Fibroblast of skin of scalp (primary cell): Measurements from ENCODE around the gene KRT85.

Experiments used
- DNase-seq: peaks from one replicate; pipeline ENCODE4 v3.0.0-alpha.2; 2013

Gene KRT85

DNA sequence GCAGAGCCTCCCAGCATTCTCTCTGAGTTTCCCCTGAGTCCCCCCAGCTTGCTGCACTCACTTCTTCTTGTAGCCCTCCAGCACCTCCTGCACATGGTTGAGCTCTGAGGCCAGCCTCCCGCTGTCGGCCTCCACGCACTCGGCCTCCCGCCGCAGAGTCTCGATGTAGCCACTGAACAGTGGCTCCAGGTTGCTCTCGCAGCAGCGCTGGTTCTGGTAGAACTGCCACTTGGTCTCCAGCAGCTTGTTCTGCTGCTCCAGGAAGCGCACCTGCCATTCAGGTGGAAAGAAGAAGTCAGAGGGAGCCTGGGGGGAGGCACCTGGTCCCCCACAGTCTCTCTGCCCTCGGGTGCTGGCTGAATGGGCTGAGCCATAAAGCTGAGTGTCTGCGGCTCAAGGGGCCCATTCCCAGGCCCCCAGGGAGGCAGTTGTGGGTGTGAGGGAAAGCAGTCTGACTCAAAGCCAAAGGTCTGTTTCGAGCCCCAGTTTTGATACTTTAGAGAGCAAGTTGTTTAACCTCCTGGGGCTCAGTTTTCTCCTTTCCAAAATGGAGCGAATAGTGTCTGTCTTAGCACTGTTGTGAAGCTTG is 2.3 kb downstream of the KRT85 start:
- no peak for DNase-seq

DNA sequence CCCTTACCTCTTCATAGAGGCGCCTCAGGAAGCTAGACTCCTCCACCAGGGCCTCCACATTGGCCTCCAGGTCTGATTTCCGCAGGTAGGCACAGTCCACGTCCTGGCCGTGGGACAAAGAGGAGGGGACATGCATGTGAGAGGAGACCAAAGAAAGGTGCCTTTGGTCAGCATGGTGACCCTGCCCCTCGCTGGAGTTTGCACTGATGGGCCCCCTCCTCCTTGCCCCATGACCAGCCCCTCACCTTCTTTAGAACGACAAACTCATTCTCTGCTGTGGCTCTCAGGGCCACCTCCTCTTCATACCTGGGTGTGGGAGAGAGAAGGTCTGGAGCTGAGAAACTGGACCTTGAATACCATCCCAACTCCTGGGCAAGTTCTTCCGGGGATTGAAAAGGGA is 3.2 kb downstream of the KRT85 start:
- DNase-seq = no peak

DNA sequence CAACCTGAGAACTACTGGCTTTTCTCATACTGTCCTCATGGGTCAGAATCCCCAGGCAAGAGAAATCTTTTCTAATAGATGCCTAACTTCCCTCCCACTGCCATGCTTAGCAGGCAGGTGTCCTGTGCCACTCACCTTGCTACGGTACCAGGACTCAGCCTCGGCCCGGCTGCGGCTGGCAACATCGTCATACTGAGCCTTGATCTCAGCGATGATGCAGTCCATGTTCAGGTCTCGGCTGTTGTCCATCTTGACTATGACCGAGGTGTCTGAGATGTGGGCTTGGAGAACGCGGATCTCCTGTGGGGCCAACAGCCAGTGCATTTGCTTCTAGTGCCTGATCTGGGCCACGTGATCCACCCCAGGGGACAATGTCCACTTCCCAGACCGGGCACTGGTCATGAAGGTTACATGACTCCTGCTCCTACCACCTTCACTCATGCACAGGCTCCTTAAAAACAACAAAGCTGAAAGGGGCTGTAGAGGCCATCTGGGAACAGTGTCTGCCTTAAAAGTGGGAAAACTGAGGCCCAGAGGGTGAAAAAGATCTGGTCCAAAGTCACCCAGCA is 4.1 kb downstream of the KRT85 start:
- no peak for DNase-seq

DNA sequence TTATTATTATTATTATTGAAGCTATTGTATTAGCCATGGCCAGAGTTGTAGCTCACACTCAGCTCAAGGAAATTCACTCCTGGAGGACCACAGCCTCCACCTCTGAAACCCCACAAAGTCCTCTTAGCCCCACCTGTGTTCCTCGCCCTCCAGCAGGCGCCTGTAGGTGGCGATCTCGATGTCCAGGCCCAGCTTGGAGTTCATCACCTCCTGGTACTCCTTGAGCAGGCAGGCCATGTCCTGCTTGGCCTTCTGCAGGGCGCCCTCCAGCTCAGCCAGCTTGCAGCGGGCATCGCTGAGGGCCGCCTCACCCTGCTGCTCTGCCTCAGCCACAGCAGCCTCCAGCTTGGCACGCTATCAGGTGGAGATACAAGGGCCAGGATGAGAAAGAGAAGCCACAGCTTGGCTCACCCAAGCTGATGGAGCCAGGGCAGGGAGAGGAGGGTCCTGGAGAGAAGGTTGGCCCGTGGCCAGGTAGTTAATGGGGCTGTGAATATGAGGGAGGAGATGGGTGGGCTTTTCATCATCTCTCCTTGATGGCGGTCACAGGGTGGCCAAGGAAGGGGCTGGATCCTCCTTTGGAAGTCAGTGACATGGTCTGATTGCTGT is 5.1 kb downstream of the KRT85 start:
- no peak for DNase-seq

DNA sequence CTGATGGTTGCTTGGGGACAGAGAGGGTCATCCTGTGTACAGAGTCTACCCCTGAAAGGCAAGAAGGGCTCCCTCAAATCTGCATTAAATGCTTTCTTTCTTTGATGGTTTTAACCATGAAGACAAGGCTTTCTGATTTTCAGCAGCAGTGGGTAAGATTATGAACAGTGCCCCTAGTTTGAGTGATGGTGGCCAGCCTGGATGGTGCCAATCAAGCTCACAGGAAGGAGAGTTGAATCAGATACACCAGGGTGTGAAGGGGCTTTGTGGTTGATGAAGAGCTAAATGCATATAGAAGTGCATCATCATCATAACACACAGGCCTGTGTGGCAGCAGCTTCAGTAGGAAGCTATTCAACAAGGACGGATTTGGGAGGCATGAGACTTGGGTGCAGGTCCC is 5.7 kb downstream of the KRT85 start:
- DNase-seq = no peak

DNA sequence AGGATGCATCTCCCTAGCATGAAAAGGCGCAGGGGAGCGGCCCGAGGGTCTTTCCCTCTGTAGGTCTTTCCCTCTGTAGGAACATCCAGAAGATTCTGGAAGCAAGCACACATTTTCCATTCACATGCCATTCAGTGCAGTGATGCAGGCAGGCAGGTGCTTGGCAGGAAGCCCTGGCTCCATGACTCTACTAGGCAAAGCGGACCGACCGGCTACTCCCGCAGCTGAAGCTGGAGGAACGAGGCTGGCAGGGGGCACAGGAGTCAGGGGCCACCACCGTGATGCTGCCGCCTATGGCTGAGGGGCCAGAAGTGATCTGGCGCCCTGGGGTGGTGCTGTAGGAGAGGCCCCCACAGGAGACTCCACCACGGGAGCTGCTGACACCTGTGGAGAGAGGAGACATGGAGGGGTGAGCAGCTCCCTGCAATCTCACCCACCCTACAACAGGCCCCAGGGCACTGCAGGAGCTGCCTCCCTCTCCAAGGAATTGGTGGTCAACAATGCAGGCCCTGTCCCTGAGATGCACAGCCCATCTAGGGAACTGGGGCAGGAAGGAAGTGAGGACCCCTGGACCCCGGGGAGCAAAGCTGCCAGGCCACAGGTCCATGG is 6.5 kb downstream of the KRT85 start:
- no peak for DNase-seq

DNA sequence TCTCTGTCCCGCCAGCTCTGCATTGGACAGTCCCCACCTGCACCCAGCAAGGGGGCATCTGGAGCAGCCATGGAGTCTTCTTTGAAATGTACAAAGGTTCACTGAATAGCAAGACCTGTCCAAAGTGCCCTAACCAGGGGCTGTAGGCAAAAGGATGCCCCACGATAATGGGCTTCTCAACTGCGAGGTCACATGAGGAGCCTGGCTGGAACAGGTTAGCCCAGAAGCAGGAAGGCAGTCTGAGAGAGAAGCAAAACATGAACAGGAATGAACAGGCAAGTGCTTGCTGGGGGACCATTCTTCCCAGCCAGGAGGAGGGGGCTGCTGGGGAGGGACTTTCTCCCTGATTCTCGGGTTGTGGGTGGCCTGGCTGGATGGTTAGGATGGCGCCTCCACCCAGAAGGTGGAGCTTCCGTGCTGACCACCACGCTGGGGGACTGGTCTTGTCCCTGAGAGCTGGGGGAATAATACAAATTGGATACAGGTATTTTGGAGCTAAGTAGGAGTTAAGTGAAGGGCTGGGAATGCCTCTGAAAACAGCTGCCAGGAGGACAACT is 7.1 kb downstream of the KRT85 start:
- DNase-seq = no peak

DNA sequence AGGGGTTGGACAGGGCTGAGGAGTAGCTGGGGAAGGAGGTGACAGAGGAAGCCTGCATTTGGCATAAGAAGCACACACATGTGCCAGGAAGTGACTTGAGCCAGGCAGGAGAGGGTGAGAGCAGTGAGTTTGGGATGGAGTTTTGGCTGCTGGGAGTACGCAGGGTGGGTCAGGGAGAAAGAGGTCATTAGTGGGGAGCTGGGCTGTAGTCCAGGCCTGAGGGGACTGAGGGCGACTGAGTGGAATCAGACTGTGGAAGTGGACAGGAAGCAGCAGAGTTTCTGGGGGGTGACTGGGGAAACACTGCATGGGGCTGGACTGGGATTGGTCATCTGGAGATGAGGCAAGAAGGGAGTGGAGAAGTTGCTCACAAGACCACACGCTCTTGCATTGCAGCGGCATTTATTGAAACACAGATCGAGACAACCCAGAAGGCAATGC is 7.6 kb downstream of the KRT85 start:
- no peak for DNase-seq

DNA sequence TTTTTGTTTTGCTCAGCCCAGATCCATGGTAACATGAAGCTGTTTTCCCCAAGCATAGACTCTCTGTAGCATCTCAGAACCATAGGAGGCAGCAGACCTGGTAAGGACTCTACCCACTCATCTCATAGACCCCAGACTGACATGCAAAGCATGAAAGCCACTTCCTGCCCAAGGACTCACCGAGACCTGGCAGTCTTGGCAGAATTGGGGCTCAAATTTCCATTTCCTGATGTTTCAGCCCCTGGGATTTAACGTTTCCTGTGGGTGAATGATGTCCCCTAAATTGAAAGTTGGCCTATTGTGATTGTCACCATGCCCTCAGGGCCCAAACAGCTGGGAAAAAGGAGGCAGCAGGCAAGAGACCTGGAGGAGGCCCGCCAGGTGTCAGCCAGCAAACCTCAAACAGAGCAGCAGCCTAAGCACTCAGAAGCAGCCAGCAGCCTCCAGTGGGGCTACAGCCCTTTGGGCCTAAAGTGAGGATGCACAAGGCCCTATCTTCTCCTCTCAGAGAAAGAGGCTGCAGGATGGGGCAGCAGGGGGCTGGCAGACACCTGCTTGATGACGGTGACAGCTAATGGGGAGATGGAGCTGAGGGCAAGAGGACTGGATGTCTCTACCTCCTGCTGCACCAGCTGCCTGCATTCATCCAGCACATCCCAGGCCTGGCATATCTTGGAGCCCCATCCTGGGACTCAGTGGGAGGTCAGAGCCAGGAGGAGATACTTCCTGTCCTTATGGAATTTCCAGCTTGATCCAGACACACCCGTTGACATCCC is 8.5 kb downstream of the KRT85 start:
- no peak for DNase-seq

DNA sequence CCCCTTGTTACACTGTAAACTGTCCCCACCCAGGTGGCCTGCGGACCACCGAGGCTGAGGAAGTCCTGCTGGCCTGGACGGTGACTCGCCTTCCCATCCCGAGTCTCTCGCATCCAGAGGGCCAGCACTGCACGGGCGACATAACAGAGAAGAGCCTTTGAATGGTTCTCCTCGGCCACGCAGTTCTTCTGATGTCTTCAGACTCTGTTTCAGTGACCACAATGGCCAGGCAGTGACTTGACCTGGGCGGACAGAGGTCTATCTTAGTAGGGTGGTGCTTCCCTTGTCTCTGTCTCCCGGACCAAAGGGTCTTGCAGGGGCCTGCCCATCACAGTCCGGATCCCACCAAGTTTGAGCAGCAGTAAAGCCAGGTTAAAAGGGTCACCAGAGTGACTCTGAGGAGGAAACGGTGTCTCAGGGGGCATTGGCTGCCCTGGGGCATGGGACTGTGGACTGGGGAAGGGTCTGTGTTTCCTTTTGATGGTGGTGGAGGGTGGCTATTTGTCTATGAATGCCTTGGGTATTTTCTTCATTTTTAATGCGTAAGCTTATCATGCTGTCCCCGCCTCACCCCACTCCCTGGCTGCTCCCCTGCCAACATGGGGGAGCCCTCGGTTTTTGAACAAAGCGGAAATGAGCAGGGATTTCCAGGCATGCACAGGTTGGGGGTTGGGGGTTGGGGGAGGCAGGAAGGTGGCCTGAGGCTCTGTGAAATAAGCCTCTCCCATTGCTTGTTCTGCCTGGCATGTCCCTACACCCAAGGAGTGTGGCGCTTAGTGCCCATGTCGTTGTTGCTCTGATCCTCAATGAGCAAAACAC is 10.3 kb downstream of the KRT85 start:
- DNase-seq = no peak

DNA sequence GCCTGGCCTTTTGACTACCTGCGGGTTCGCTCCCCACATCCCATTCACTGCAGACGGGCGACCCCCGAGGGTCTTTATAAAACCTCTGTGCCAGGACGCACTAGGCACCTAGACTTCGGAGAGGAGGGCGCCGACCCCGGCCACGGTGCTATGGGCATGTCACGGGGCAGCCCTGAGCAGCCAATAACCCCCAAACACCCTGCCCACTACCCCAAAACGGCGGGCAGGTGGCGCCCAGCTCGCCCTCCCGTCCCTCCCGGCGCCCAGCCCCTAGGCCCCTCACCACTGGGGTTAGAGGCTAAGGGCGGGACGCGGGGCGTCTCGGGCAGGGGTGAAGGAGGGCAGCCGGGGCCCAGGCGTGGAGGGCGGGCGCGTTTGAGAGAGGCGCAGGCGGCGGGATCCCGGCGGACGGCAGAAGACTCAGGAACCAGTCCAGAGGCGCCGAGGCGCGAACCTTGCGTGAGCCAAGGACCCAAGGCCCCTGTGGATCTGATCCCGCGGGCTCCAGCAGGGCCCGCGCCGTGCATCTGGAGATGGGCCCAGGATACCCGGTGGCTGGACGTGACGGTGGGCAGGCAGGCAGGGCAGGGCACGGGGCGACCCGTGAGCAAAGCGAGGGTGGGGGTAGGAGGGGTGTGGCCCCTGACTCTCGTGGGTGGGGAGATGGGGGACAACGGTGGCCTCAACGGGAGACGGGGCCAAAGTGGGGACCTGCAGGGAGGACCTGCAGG is 11.1 kb downstream of the KRT85 start:
- DNase-seq = no peak

DNA sequence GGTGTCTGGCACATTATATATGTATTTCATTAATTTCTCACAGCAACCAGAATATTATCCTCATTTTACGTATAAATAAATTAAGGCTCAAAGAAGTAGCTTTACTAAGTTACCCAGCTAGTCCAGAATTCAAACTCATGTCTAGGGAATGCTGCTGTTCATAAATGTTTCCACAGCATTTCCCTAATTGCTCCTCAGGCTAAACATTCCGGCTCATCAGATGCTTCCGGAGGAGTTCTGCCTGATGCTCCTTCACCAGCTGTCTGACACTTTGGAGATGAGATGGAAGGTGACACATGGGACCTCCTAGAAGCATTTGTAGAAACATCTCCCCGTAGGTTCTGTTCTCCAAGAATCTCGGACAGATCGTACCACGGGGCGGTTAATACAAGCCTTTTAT is 12.1 kb downstream of the KRT85 start:
- DNase-seq = no peak

DNA sequence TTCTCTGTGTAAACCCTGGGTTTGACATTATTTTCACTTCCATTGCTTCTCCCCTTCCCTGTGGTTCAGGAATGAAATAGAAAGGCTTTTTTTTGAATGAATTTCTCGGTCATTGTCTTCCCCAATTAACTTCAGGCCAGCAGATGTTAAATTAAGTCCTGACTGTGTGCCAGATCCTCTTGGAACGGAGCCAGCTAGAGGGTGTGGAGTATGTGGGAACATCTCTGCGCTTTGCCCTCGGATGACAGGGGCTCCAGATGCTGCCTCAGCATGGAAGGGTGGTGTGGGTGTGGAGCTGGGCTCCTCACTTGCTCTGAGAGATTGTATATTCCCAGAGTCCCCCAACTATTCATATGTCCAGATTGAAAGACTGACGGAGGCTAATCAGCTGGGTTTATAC is 13.1 kb downstream of the KRT85 start:
- DNase-seq = no peak

DNA sequence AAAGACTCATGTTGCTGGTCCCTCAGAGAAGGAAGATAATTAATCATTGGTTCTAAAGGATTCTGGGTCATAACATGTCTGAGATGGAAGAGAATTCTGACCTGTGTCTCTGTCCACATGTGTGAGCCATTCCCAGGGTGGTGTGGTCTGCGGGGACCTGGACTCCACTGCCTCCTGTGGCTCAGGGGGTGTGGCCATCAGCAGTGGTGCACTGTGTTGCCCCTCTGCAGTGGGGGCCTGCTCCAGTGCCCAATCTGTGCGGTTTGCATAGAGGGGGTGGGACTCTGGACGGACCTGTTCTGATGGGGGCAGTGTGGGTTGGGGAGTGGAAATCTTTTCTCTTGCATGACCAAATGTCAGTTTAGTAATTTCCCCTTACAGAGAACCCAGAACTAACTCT is 13.5 kb downstream of the KRT85 start:
- DNase-seq = no peak

DNA sequence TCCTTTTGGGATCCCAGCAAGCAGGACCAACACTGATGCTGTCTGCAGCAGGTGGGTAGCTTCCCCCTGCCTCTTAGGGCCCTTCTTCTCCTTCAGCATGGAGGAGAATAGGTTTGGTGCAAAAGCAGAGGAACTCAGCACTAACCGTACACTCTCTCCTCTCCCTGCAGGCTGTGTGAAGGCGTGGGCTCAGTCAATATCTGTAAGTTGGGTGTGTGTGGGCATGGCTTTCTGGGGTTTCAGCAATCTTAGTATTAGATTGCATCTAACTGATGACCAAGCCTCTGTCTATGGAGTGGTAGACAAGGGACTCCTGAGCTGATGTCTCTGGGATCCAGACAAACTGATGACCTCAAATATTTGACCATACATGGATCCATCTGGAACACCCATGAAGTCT is 14.3 kb downstream of the KRT85 start:
- no peak for DNase-seq

DNA sequence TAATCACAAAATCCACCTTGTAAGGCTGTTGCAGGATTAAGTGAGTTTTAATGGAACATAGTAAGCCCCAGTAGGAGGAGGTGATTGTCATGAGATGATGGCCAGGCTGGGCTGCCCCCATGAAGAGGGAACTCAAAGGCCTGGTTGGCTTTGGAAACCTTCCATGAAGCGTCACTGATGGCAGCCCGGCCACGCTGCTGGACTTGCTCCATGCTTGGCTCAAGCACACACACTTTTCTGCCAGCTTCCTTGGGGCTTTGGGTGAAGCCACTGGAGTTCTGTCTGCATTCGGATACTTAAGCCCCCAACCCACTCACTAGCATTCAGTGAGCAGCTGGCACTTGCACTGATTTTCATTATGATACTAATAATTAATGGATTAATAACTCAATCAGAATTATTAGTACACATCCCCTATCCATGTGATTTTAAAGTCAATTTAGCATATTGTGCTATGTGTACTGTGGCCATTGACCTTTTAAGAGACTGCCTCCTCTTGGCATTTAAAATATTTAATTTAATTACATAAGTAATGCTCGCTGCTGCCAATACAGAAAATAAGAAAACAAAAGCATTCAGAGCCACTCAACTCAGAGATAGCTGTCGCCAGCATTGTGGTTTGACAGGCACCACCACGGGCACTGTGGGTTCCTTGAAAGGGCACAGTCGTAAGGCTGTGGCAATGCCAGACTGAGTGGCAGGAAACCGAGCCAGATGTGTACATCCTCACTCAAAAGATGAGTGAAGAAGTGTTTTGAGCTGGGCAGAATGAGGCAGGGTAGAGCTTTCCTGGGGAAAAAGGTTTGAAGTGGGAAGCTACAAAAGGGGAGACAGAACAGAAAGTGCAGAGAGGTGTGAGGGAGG is 15.9 kb downstream of the KRT85 start:
- DNase-seq = no peak

DNA sequence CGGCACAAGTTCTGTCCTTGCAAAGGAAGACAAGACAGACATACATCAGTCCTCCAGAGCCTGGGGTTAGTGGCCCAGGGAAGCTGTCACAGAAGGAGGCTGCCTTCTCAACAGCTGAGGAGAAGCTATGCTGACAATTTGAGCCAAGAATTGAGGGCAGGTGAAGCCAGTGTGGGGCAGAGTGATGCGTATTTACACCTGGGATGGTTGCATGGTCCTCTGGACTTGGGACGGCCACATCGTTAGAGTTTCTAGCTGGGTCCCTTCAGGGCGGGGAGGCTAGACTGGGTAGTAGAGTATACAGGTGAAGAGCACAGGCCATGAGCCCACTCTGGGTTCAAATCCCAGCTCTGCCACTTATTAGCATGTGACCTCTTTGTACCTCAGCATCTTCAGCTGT is 16.5 kb downstream of the KRT85 start:
- DNase-seq = no peak

DNA sequence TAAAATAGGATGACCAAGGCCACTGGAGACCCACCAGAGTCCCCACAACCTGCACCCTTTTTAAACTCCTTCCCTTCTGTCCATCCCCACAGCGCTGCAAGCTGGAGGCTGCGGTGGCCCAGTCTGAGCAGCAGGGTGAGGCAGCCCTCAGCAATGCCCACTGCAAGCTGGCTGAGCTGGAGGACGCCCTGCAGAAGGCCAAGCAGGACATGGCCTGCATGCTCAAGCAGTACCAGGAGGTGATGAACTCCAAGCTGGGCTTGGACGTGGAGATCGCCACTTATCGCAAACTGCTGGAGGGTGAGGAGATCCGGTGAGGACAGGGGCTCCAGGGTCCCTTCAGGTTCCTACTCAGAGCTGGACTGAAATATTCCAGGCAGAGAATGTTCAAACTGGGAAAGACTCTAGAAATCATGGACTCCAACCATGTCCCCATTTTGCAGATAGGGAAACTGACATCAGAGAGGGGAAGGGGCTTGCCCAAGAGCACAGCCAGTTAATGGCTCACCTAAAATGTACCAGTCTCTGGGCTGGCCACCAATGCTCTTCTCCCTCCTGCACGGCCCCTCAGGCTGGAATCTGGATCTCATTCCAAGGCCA is 17.2 kb downstream of the KRT85 start:
- no peak for DNase-seq

DNA sequence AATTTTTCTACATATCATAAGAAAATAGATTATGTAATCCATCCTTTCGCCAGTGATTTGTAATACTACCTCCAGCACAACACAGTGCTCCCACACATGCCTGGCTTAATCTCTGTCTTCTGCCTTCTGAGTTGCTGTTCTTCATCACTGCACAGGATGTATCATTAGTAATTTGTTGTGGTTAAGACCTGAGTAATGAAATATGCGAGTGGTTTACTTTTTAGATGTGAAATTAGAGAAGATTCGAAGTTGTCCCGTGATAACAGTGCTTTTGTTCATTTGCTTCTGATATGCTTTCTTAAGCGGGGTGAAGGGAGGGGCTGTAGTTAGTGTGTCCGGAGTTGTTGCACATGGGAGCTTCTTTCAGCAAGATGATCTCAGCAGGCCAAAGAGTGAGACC is 18.1 kb downstream of the KRT85 start:
- DNase-seq = no peak
